HL-60 (cell line): Measurements from ENCODE around the gene COQ3.

Experiments
- DNase-seq, 2 experiments: peaks; one replicate each; pipeline ENCODE4 v3.0.0-alpha.2; 2010 to 2020; ENCODE audit warnings: low read depth in 1 of 2, low spot score in 1 of 2
- H3K27ac ChIP-seq: fragments of 250-450 bp; sonication (Bioruptor Pico); replicated peaks from 2 replicates; pipeline ENCODE4 v1.5.1; 2020; ENCODE audit warnings: mild to moderate bottlenecking, moderate library complexity
- H3K27me3 ChIP-seq: fragments of 250-450 bp; sonication (Bioruptor Pico); 2 replicates; pipeline ENCODE4 v1.5.1; 2021; ENCODE audit warnings: mild to moderate bottlenecking, moderate library complexity; ENCODE audit not compliant: insufficient read depth, poor library complexity, severe bottlenecking
- H3K4me3 ChIP-seq: replicated peaks from 2 replicates; pipeline ENCODE4 v1.5.1; 2011; ENCODE audit warnings: mild to moderate bottlenecking, control low read depth, low read length; ENCODE audit not compliant: insufficient read depth
- CTCF ChIP-seq: IDR thresholded peaks from one replicate; pipeline ENCODE4 v1.5.1; 2011; ENCODE audit warnings: low read length, control low read depth, inconsistent platforms; ENCODE audit not compliant: insufficient read depth
- GABPA ChIP-seq: IDR thresholded peaks from 2 replicates; pipeline ENCODE4 v1.6.1; 2012; ENCODE audit warnings: low read depth
- POLR2AphosphoS5 ChIP-seq: IDR thresholded peaks from 2 replicates; pipeline ENCODE4 v1.6.1; 2012; ENCODE audit warnings: low read depth
- REST ChIP-seq: IDR thresholded peaks from 2 replicates; pipeline ENCODE4 v1.6.1; 2012; ENCODE audit warnings: low read depth; ENCODE audit not compliant: insufficient replicate concordance
- SPI1 ChIP-seq: IDR thresholded peaks from 2 replicates; pipeline ENCODE4 v1.6.1; 2012; ENCODE audit warnings: low read depth, mild to moderate bottlenecking, borderline replicate concordance

The COQ3 gene

GRCh38 chr6:99412065-99412464, 18.1 kb upstream of the COQ3 start:
- TF ChIP-seq CTCF, result no peak
- no peak for TF ChIP-seq SPI1
- no peak for TF ChIP-seq GABPA
- TF ChIP-seq REST, result no peak
- no peak for TF ChIP-seq POLR2AphosphoS5
- Histone ChIP-seq H3K4me3 (no peak overlapping the region), H3K27me3 (no peaks in the 10 kb centered on the region), H3K27ac (no peak overlapping the region)
- no peak for DNase-seq

GRCh38 chr6:99409672-99410071, 15.7 kb upstream of the COQ3 start:
- H3K27ac ChIP-seq, result no peak overlapping the region
- DNase-seq, result no peak
- TF ChIP-seq CTCF (no peak), GABPA (no peak), REST (no peak), SPI1 (no peak), POLR2AphosphoS5 (no peak)
- H3K4me3 ChIP-seq, result no peak overlapping the region
- no peaks in the 10 kb centered on the region for H3K27me3 ChIP-seq

- H3K27ac ChIP-seq, result no peak overlapping the region
- no peaks in the 10 kb centered on the region for H3K27me3 ChIP-seq
- H3K4me3 ChIP-seq, result no peak overlapping the region
- no peak for DNase-seq
- TF ChIP-seq REST, result no peak
- TF ChIP-seq GABPA, result no peak
Measured at GRCh38 chr6:99407076-99407475, 13.1 kb upstream of the COQ3 start.

GRCh38 chr6:99402448-99402847, 8.5 kb upstream of the COQ3 start:
- Histone ChIP-seq H3K27me3 (no peaks in the 10 kb centered on the region), H3K4me3 (no peak overlapping the region), H3K27ac (no peak overlapping the region)
- peak in 1 of 2 experiments; percentile 24 for DNase-seq
- no peak for TF ChIP-seq REST
- no peak for TF ChIP-seq POLR2AphosphoS5
- TF ChIP-seq CTCF, result no peak
- TF ChIP-seq GABPA, result no peak
- no peak for TF ChIP-seq SPI1
